ENCODE data around the gene LYZL2. TPM values are rescaled to one million over a fixed set of nuclear protein-coding genes. Genes with fewer than 3 reads are reported as not detected.

The LYZL2 gene
- total RNA-seq, 1 experiment from 2014 or later, result not detected

DNA sequence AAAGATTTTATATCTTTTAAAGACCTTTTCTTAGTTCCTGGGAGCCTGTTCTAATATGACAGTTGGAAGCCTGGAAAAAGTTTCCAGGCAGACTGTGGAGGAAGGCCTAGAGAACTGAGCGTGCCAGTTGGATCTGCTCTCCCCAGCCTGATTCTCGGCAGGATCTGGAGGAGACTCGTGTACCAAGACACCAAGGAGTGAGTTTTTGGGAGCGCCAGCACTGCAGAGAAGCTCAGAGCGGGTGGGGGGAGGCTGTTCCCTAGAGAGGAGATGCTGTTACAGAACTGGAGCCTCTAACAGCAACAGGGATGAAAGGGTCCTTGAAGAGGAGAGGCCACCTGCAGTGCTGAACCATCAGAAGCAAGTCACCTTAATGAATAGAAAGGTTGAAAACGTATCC, 52.9 kb downstream of the LYZL2 start:
- H3K9me3 Mint-ChIP-seq (ENCODE audit: unreplicated experiment), result no peaks in the 10 kb centered on the region
- CTCF ChIA-PET, result interaction anchor here (0.5 kb wide), 1 partner anchor 13 kb away, joined by 3 read pairs; no protein-coding TSS in a partner anchor
- intact Hi-C loops (cut with micrococcal nuclease), result no loop called here
- H3K27ac Mint-ChIP-seq (ENCODE audit: low read depth, unreplicated experiment), result no peak overlapping the region
- DNase-seq (ENCODE audit: unreplicated experiment), result no peak
- POLR2A ChIA-PET, result no interaction called here
- no TSS peak for BruUV-seq (replicated peaks)
- H3K4me1 Mint-ChIP-seq (ENCODE audit: insufficient read depth, unreplicated experiment), result no peaks in the 10 kb centered on the region
- TF ChIP-seq, protein P1, sequence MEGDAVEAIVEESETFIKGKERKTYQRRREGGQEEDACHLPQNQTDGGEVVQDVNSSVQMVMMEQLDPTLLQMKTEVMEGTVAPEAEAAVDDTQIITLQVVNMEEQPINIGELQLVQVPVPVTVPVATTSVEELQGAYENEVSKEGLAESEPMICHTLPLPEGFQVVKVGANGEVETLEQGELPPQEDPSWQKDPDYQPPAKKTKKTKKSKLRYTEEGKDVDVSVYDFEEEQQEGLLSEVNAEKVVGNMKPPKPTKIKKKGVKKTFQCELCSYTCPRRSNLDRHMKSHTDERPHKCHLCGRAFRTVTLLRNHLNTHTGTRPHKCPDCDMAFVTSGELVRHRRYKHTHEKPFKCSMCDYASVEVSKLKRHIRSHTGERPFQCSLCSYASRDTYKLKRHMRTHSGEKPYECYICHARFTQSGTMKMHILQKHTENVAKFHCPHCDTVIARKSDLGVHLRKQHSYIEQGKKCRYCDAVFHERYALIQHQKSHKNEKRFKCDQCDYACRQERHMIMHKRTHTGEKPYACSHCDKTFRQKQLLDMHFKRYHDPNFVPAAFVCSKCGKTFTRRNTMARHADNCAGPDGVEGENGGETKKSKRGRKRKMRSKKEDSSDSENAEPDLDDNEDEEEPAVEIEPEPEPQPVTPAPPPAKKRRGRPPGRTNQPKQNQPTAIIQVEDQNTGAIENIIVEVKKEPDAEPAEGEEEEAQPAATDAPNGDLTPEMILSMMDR (IDR thresholded peaks at IDR 0.05; ENCODE audit: unreplicated experiment), result no peak
- H3K27me3 Mint-ChIP-seq (ENCODE audit: insufficient read depth, unreplicated experiment), result no peaks in the 10 kb centered on the region
- H3K36me3 Mint-ChIP-seq (ENCODE audit: insufficient read depth, unreplicated experiment), result peaks cover 5% of the 10 kb centered on the region
- H3K4me3 Mint-ChIP-seq (ENCODE audit: unreplicated experiment), result no peak overlapping the region

DNA sequence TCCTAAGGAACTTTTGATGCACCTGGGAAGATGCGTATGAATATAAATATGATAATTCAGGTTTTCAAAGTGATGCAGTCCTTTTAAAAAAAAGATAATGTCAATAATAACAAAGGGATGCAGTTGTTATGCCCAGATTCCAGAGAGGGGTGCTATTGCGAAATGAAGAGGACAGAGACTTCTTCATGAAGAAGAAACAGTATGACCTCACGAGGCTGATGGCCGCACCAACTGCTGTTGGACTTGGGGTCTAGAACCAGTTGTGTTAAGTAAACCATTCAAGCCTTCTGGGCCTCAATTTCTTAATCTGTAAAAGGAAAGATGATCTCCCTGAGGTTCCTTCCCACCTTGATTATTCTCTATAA, 55.1 kb downstream of the LYZL2 start:
- intact Hi-C loops (cut with micrococcal nuclease), result no loop called here
- TF ChIP-seq, protein P1 (IDR thresholded peaks at IDR 0.05; ENCODE audit: unreplicated experiment), result no peak
- POLR2A ChIA-PET, result no interaction called here
- Mint-ChIP-seq H3K27me3 (ENCODE audit: insufficient read depth, unreplicated experiment) (no peaks in the 10 kb centered on the region), H3K27ac (ENCODE audit: low read depth, unreplicated experiment) (no peak overlapping the region), H3K4me1 (ENCODE audit: insufficient read depth, unreplicated experiment) (no peaks in the 10 kb centered on the region), H3K36me3 (ENCODE audit: insufficient read depth, unreplicated experiment) (no peaks in the 10 kb centered on the region), H3K9me3 (ENCODE audit: unreplicated experiment) (peaks cover 12% of the 10 kb centered on the region), H3K4me3 (ENCODE audit: unreplicated experiment) (no peak overlapping the region)
- DNase-seq (ENCODE audit: unreplicated experiment), result no peak
- no TSS peak for BruUV-seq (replicated peaks)
- CTCF ChIA-PET, result interaction anchor here (1.0 kb wide), 1 partner anchor 183 kb away, joined by 3 read pairs; no protein-coding TSS in a partner anchor

DNA sequence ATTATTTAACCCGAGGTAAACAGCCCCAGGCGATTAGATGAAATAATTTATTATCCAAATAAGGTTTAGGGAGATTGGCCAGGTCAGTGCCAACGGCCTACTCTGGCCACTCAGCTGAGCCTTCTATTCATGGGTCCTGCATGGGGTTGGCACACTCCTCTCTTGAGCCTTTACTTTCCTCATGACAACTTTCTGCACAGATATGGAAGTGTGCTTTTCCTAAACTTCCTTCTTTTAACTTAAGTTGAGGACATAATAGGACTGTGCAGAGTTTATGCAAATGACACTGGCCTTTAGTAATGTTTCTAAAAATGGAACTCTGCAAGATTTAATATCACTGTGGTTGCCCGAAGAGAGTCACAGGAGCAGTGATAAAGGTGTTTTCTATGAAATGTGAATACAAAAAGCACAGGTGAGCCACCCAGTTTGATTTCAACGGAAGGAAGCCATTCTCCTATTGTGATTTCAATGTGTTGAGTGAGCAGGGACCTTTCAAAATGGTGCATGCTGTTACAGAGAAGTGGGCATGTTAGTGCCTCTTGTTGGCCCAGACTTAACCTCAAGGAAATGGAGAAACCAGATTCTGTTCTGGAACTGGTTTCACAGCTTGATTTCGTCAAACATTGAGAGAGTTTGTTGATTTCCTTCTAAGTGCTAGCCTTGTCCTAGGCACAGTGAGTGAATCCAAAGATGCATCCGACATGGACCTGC, 55.7 kb downstream of the LYZL2 start:
- Mint-ChIP-seq H3K4me1 (ENCODE audit: insufficient read depth, unreplicated experiment) (no peaks in the 10 kb centered on the region), H3K36me3 (ENCODE audit: insufficient read depth, unreplicated experiment) (no peaks in the 10 kb centered on the region), H3K27me3 (ENCODE audit: insufficient read depth, unreplicated experiment) (no peaks in the 10 kb centered on the region), H3K4me3 (ENCODE audit: unreplicated experiment) (no peak overlapping the region), H3K9me3 (ENCODE audit: unreplicated experiment) (peaks cover 12% of the 10 kb centered on the region), H3K27ac (ENCODE audit: low read depth, unreplicated experiment) (no peak overlapping the region)
- intact Hi-C loops (cut with micrococcal nuclease), result no loop called here
- BruUV-seq (replicated peaks), result no TSS peak
- CTCF ChIA-PET, result interaction anchor here (1.0 kb wide), 1 partner anchor 183 kb away, joined by 3 read pairs; no protein-coding TSS in a partner anchor
- DNase-seq (ENCODE audit: unreplicated experiment), result no peak
- TF ChIP-seq, protein P1 (IDR thresholded peaks at IDR 0.05; ENCODE audit: unreplicated experiment), result no peak
- POLR2A ChIA-PET, result no interaction called here

DNA sequence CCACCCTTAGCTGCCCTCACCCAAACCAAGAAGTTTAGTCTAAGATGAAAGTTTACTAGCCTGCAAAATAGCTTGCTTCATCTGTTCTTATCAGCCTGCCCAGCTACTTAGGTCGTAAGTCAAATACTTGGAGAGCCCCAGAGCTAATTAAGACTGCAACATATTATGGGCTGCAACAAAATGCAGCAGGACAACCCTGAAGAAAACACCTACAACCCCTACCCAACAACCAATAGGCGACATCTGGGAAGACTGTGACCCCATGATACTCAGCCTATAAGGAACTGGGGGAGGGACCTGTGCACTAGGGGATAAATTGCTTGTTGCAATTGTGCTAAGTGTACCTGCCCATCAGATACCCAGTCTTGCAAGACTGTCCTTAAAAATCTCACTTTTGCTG, 64.1 kb downstream of the LYZL2 start:
- intact Hi-C loops (cut with micrococcal nuclease), result no loop called here
- TF ChIP-seq, protein P1 (IDR thresholded peaks at IDR 0.05; ENCODE audit: unreplicated experiment), result no peak
- no peak for DNase-seq (ENCODE audit: unreplicated experiment)

More for the DNA sequence above, 64.1 kb downstream of the LYZL2 start:
- no peak overlapping the region for H3K27ac Mint-ChIP-seq (ENCODE audit: low read depth, unreplicated experiment)
- BruUV-seq (replicated peaks), result no TSS peak
- CTCF ChIA-PET, result no interaction called here
- H3K4me1 Mint-ChIP-seq (ENCODE audit: insufficient read depth, unreplicated experiment), result peaks cover 5% of the 10 kb centered on the region
- H3K36me3 Mint-ChIP-seq (ENCODE audit: insufficient read depth, unreplicated experiment), result no peaks in the 10 kb centered on the region
- POLR2A ChIA-PET, result no interaction called here
- peaks cover 9% of the 10 kb centered on the region for H3K27me3 Mint-ChIP-seq (ENCODE audit: insufficient read depth, unreplicated experiment)
- H3K4me3 Mint-ChIP-seq (ENCODE audit: unreplicated experiment), result no peak overlapping the region
- peaks cover 9% of the 10 kb centered on the region for H3K9me3 Mint-ChIP-seq (ENCODE audit: unreplicated experiment)

Measured in MCF 10A (cell line).